ENCODE measurements around the gene PPP2R1B.

Gene PPP2R1B

DNA sequence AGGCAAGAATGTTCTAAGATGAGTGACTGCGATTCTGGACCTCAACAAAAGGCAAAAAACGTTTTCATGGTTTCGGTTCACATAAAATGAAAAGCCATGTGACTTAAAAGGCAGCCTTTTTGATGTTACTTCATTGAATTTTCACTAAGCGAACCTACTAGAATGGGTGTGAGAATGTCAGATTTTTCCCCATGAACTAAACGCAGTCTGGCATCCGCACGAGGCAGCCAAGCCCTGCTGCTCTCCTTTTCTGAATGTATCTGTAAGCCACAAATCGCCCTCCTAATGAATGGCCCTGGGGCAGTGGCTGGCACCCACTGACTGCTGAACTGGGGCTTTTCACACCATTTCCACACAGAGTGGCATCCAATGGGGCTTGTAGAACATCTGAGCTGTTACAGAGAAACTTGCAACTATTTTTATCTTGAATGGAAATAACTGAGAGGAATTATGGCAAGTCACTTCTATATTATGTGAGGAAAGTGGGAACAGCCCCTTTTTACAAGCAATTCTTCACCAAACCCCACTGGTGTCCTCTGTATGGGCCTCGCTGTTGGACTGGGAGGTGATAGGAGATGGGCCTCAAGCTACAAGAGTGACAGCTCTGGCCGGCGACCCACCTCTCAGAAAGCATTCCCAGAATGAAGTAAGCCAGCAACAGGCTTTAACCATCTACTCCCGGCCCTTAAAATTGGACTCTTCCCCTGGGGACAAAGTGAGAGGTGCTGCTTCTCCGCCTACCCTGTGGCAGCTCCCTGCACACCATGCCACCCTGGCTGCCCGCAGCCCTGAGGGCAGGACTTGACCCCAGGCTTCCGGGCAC is 29.4 kb downstream of the PPP2R1B start:
- H3K4me3 ChIP-seq (ENCODE audit: low read depth, low read length), result no peak overlapping the region
- TF ChIP-seq, protein P1, sequence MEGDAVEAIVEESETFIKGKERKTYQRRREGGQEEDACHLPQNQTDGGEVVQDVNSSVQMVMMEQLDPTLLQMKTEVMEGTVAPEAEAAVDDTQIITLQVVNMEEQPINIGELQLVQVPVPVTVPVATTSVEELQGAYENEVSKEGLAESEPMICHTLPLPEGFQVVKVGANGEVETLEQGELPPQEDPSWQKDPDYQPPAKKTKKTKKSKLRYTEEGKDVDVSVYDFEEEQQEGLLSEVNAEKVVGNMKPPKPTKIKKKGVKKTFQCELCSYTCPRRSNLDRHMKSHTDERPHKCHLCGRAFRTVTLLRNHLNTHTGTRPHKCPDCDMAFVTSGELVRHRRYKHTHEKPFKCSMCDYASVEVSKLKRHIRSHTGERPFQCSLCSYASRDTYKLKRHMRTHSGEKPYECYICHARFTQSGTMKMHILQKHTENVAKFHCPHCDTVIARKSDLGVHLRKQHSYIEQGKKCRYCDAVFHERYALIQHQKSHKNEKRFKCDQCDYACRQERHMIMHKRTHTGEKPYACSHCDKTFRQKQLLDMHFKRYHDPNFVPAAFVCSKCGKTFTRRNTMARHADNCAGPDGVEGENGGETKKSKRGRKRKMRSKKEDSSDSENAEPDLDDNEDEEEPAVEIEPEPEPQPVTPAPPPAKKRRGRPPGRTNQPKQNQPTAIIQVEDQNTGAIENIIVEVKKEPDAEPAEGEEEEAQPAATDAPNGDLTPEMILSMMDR (IDR thresholded peaks at IDR 0.05; ENCODE audit: borderline replicate concordance, insufficient read depth, low read depth, low read length), result no peak

DNA sequence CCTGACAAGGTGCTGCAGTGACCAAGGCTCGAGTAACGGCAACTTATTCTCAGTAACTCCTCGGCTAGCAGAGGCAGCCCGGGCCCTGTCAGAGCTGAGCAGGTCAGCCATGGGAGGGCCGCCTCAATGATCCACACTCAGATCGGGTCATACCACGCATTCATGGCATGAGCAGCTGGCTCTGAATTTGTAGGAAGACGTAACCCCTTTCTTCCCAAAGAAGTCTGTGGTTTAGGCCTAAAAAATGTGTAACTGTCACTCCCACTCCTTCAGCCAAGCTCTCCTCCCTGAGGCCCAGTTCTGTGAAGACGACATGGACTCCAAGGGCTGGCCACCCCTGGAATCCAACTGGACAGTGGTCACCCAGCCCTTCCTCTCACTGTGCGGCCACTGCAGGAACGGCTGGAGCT is 30.0 kb downstream of the PPP2R1B start:
- no peak overlapping the region for H3K4me3 ChIP-seq (ENCODE audit: low read depth, low read length)
- TF ChIP-seq, protein P1 (IDR thresholded peaks at IDR 0.05; ENCODE audit: borderline replicate concordance, insufficient read depth, low read depth, low read length), result no peak

DNA sequence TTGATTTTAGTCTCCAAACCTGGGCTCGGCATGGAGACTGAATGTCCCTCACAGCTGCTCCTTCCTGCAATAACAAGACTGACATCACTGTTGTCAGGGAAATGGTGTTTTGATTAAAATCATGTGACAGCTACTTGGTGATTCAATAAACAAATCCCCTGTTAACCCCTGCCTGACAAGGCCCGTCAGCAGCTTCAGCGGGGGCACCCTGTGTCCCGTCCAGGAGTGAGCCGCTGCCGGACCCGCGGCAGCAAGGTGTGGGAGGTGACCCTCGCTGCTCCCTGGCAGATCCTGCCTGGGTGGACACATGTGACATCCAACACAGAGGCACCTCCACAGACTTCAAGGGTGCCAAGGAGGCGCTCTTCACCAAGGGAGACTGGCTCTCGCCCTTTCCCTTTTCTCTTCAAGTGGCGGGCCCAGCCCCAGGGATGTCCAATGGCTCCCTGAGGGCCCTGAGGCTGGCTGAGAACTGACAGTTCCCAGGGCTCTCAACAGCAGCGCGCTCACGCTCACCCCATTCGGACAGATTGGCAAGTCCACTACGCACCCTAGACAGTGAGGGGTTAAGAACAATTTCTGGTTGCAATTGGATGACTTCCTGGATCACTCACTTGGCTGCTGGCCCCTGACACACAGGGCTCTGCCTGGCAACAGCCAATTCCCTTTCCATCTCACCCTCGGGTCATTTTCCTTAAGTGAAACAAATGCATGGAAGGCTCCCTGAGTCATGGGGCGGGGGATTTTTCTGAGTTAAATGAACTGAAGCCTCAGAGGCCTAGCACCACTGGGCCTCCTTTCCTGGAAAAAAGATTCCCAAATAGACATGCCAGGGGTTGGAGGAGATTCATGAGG is 30.7 kb downstream of the PPP2R1B start:
- no peak overlapping the region for H3K4me3 ChIP-seq (ENCODE audit: low read depth, low read length)
- TF ChIP-seq, protein P1 (IDR thresholded peaks at IDR 0.05; ENCODE audit: borderline replicate concordance, insufficient read depth, low read depth, low read length), result no peak

DNA sequence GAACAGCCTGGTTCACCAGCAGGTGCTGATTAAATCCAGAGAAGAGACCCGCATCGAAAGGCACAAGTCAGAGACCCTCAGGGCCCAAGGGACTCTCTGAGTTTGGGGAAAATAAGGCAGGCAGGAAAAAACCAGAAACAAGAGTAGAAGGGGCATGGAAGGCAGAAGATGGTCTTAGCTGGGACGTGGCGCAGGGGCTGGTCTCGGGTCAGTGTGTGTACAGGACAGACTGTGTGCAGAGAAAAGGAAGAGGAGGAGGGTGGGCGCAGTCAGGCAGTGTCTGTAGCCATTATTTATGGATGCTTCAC is 31.3 kb downstream of the PPP2R1B start:
- H3K4me3 ChIP-seq (ENCODE audit: low read depth, low read length), result no peak overlapping the region
- TF ChIP-seq, protein P1 (IDR thresholded peaks at IDR 0.05; ENCODE audit: borderline replicate concordance, insufficient read depth, low read depth, low read length), result no peak

DNA sequence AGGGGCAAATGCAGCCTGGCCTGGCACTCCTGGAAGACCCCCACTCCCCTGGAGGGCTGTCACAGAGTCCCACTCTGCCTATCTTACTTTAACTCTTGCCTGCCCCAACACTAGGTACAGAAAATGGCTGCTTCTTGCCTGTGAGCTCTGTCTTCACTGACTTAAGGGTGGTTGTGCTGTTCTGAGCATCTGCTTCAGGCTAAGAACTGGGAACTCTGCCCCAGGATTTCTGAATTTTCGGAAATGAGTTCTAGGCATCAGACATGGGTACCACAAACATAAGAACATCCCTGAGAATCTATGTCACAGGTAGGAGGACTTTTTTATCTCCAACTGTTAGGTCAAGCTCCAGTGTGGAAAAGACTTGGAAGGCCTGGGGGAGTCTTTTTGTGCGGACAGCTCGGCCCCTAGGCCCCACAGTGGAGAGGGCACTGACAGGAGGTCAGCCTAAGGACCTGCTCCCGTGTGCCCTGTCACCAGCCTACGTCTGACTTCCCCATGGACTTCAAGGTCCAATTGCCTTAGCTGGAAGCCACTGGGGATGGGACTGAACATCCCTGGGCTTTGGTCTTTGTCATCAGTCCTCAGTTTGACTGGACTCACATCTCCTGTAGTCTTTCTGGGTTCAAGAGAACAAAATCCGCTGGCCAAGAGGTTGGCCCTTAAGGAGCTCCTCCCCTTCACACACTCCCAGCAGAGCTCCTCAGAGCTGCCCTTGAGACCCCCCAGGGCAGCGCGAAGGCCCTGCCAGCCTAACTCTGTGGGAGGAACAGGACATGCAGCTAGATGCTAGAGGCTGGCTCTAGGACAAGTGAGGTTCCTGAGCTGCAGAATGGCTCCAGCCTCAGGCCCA is 31.9 kb downstream of the PPP2R1B start:
- TF ChIP-seq, protein P1 (IDR thresholded peaks at IDR 0.05; ENCODE audit: borderline replicate concordance, insufficient read depth, low read depth, low read length), result no peak
- H3K4me3 ChIP-seq (ENCODE audit: low read depth, low read length), result no peak overlapping the region

DNA sequence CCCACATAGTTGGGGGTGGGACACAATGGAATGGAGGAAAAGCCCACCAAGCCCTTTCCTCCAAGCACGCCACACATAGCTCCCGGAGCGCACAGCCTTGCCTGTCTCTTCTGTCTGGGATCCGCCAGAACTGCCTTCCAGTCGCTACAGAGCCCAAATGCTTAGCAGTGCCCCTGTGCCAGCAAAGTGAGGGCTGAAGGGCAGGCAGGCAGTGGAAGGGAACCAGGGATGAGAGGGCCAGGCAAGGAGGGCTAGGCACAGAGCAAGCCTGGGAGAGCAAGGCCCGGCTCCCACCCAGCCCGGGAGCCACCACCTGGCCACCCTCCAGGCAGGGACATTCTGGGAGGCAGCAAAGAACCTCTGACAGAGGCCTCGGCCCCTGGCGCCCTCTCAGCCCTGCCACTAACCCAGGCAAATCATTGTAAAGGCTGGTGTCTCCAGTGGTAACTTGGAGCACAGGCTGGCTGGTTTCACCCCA is 32.5 kb downstream of the PPP2R1B start:
- no peak overlapping the region for H3K4me3 ChIP-seq (ENCODE audit: low read depth, low read length)
- TF ChIP-seq, protein P1 (IDR thresholded peaks at IDR 0.05; ENCODE audit: borderline replicate concordance, insufficient read depth, low read depth, low read length), result no peak
